ENCODE results near the gene PRELID3B.

DNA sequence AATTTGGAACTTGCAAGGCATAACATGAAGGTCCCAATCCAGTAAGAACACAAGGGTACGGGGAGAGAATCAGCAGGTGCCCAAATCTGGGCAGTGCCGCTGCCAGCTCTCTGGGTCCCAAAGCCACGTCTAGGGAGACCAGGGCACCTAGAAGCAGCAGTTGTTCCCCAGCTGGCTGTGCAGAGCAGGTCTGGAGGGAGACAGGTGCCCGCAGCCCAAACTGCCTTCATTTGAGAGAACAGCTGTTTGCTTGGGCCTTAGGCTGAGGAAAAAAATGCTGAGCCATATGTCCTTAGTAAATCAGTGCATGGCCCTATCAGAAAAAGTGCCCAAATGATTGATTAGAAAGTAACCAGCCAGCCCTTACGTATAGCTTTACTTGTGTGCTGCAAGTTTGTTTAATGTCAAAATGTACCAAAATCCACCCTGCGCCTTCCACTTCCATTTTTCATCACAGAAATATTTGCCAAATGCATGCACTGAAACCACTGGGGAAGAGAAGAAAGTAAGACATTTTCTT, 9.1 kb upstream of the PRELID3B start:
- no peak for TF ChIP-seq EP300 (IDR thresholded peaks at IDR 0.05; ENCODE audit: borderline replicate concordance)
- no peak for TF ChIP-seq YY1 (IDR thresholded peaks at IDR 0.05; ENCODE audit: low read depth)
- TF ChIP-seq REST (IDR thresholded peaks at IDR 0.05; ENCODE audit: low read depth), result no peak

Data from Ishikawa (cell line).